HG03521 (cell line): ENCODE measurements around the gene GRAMD4.

Experiments
- ATAC-seq: cut with Tn5 transposase; IDR thresholded peaks from one replicate; pipeline ENCODE4 v1.9.1; 2021; ENCODE audit warnings: mild to moderate bottlenecking, moderate library complexity; ENCODE audit not compliant: unreplicated experiment

Gene GRAMD4

GRCh38 chr22:46596032-46596441, 24.1 kb upstream of the GRAMD4 start:
- no peak for ATAC-seq

- ATAC-seq, result no peak
Observed at GRCh38 chr22:46596819-46597218, 23.4 kb upstream of the GRAMD4 start.

DNA sequence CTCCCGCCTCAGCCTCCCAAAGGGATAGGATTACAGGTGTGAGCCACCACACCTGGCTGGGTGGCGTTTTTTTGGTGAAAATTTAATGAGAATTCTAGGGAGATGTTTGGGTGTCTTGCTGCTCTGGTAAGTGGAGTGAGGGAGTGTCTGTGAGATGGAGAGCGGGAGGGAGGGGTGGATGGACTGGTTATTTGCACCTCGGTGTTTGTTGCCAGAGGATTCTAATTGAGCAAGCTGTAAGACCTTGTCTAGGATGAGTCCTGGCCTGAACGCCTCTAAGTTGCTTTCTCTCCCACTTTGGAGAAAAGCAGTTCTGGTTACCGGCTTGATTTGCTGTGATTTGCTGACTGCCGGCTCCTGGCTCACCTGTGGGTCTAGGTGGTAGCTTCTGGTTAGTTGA, 22.0 kb upstream of the GRAMD4 start:
- ATAC-seq, result no peak

GRCh38 chr22:46598737-46599424, 21.3 kb upstream of the GRAMD4 start:
- ATAC-seq, result no peak

DNA sequence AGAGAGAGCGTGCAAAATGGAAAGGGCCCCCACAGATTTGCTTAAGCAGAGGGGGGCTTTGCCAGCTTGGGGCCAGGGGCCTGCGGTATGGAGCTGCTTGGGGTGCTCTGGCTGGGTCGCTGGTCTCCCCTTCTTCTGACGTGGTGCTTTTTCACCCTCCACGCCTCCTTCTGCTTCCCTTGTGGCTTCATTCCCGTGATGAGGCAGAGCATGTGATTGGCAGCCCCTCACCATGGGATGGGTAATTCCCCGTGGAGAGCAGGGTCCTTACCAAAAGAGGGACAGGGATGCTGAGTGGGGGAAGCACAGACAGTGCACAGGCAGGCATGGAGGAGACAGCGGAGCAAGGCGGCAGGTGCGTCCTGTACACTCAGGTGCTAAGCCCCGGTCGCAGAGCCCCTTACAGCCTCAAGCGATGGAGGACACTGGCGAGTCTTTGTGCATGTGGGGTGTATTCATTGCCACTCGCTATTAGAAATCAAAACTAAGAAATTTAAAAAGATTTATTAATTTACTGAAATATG, 19.9 kb upstream of the GRAMD4 start:
- ATAC-seq, result no peak

GRCh38 chr22:46602025-46602424, 18.2 kb upstream of the GRAMD4 start:
- no peak for ATAC-seq

DNA sequence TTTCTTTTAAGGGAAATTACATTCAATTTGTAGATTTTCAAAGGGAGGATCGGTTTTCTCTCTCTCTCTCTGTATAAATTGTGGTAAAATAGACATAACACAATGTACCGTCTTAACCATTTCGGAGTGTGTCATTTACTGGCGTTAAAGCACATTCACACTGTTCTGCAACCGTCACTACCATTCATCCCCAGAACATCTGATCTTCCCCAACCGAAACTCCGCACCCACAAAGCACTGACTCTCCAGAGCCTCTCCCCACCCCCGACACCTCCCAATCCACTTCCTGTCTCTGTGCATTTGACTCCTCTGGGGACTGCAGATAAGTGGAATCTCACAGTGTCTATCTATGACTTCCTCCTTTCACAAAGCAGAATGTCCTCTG, 15.9 kb upstream of the GRAMD4 start:
- no peak for ATAC-seq

GRCh38 chr22:46605117-46605516, 15.1 kb upstream of the GRAMD4 start:
- no peak for ATAC-seq

DNA sequence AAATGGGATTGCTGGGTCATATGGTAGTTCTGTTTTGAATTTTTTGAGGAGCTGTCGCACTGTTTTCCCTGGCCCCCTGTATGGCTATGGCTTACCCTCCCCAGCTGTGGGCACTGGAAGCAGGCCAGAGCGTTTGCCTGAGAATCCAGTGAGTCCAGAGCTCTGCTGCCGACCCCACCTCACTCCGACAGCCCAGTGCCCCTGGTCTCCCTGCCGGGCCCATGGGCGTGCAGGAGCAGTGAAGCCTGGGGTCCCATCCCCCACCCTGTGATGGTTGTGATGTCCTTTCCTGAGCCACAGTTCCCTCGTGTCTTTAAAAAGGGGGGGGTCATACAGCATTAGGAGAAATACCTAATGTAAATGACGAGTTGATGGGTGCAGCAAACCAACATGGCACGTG, 13.3 kb upstream of the GRAMD4 start:
- no peak for ATAC-seq

GRCh38 chr22:46607483-46608114, 12.6 kb upstream of the GRAMD4 start:
- ATAC-seq, result no peak

DNA sequence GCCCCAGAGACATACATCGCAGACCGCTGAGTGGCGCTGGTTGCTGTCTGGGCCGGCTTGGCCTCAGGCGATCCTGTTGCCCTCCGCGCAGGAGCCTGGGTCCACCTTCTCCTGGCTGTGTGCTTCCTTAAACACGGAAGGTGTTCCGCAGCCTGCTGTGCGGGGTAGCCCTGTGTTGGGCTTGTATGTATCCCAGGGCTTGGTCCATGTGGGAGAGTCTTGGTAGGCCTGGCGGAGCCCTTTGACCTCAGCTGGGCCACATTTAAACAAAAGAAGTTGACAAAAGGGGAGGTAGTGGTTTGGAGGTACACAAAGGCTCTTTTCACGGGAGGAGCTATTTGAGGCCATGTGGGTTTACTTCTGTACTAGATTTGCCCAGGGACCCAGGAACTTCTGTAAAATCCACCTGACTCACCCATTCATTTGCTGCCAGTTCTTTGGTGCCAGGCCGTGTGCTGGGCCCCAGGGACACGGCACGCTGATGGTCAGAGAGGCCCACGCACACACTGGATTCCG, 11.0 kb upstream of the GRAMD4 start:
- no peak for ATAC-seq

DNA sequence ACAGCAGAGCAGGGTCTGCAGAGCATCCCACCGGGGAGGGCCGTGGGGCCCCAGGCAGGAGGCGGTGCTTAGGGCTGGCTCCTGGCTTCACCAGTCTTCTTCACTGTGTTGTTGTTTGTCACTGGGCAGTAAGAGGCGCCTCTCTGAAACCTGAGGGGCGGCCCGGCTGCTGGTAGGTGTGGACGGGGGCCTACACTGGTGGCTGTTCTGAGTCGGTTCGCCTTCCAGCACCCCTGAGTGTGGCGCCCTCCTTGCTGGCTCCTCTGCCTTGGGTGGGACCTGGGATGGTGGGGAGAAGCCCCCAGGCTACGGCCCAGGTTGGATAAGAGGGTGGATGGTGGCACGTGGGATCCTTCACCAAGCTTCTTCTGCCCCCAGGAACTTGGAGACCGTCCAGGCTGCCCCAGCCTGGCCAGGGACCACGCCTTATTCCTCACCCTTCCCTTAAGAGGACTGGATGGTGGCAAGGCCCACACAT, 10.4 kb upstream of the GRAMD4 start:
- no peak for ATAC-seq

DNA sequence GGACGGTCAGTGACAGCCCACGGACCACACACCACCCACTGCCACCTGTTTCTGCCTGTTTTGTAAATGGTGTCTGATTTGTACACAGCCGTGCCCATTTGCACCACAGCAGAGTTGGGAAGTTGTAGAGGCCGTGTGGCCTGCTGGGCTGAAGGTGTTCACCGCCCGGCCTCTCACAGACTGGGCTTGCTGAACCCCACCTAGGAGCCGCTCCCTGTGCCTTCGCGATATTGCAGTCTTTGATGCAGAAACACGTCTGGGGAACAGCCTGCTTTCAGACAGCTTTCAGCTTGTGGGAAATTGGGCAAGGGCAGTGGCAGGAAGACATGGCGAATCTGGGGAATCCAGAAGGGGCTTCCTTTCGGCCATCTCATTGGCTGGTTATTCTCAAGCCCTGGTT, 9.8 kb upstream of the GRAMD4 start:
- ATAC-seq, result no peak

DNA sequence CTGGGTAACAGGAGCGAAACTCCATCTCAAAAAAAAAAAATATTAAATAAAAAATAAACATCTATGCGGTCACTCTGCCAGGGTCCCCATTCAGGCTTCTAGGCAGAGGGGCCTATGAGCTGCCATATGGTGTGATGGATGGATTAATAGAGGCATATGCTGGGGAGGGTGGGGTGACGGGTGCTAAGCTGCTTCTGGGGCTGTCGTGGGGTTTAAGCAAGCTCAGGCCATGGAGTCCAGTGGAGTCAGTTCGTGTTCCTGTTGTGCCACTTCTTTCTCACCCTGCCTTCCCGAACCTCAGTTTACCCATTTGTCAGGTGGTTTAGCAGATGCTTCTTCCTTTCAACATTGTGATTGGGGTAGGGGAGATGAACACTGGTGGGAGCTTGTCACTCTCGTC, 9.0 kb upstream of the GRAMD4 start:
- ATAC-seq, result no peak

DNA sequence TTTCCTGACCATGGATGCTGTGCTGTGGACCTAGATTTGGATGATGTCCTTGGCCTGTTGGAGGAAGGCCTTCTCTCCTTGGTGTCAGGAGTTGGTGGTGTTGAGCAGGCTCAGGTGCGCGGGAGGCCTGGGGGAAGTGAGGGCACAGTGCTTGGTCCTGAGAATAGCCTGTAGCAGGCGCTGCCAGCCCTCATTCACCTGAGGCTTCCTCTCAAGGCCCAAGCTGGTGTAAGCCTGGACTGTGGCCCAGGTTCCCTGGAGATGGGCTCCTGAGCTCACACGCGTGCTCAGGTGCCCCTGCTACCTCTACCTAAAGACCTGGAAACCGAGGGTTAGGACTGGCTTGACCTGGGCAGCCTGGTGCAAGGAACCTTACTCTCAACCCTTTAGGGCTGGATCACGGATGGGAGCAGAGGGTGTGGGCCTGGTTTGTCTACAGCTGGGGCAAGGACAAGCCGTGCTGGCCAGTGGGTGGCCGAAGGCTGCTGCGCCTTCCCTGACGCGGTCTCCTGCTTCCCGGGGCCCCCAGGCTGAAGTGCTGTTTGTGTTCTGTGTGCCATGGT, 7.8 kb upstream of the GRAMD4 start:
- ATAC-seq, result no peak

GRCh38 chr22:46612904-46613605, 7.1 kb upstream of the GRAMD4 start:
- no peak for ATAC-seq

- ATAC-seq, result no peak
Observed at GRCh38 chr22:46613606-46614021, 6.6 kb upstream of the GRAMD4 start.

- ATAC-seq, result no peak
Observed at GRCh38 chr22:46614025-46614931, 5.9 kb upstream of the GRAMD4 start.

DNA sequence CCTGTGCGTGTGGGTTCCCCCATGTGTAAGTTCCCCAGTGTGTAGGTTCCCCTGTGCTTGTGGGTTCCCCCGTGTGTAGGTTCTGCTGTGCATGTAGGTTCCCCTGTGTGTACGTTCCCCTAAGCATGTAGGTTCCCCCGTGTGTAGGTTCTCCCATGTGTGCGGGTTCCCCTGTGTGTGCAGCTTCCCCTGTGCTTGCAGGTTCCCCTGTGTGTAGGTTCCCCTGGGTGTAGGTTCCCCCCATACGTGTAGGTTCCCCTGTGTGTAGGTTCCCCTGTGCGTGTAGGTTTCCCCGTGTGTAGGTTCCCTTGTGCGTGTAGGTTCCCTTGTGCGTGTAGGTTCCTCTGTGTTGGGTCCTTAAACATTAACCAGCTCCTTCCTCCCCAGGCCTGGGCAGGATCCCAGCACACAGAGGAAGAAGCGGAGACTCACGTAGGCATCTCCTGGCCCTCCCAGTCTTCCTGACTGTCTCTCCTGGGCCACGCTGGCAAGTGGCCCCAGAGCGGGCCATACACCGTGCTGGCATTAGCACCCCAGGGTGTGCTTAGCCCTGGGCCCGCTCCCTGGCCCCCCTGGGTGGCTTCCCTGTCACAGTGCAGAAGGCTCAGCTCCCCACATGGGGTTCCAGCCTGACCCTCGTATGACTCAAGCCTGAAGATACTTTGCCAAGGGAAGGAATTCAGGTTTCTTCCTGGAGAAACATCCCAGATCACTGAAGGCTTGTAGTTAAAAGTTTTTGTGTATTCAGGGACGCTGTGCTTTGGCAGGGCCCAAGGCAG, 2.8 kb upstream of the GRAMD4 start:
- ATAC-seq, result no peak
